GM12874 (cell line): ENCODE data around the gene IBSP.

Experiments
- TF ChIP-seq, protein P1 (sequence below): IDR thresholded peaks from 2 replicates; pipeline ENCODE4 v1.5.1; 2011; ENCODE audit warnings: low read depth, mild to moderate bottlenecking, control low read depth, low read length, moderate library complexity; ENCODE audit not compliant: insufficient read depth

IBSP gene

DNA sequence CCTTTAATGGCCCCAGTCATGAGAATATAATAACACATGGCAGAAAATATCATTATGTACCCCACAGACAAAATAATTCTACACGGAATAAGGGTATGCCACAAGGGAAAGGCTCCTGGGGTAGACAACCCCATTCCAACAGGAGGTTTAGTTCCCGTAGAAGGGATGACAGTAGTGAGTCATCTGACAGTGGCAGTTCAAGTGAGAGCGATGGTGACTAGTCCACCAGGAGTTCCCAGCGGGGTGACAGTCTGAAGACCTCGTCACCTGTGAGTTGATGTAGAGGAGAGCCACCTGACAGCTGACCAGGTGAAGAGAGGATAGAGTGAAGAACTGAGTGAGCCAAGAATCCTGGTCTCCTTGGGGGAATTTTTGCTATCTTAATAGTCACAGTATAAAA is 46.9 kb downstream of the IBSP start:
- TF ChIP-seq, protein P1, sequence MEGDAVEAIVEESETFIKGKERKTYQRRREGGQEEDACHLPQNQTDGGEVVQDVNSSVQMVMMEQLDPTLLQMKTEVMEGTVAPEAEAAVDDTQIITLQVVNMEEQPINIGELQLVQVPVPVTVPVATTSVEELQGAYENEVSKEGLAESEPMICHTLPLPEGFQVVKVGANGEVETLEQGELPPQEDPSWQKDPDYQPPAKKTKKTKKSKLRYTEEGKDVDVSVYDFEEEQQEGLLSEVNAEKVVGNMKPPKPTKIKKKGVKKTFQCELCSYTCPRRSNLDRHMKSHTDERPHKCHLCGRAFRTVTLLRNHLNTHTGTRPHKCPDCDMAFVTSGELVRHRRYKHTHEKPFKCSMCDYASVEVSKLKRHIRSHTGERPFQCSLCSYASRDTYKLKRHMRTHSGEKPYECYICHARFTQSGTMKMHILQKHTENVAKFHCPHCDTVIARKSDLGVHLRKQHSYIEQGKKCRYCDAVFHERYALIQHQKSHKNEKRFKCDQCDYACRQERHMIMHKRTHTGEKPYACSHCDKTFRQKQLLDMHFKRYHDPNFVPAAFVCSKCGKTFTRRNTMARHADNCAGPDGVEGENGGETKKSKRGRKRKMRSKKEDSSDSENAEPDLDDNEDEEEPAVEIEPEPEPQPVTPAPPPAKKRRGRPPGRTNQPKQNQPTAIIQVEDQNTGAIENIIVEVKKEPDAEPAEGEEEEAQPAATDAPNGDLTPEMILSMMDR: no peak

DNA sequence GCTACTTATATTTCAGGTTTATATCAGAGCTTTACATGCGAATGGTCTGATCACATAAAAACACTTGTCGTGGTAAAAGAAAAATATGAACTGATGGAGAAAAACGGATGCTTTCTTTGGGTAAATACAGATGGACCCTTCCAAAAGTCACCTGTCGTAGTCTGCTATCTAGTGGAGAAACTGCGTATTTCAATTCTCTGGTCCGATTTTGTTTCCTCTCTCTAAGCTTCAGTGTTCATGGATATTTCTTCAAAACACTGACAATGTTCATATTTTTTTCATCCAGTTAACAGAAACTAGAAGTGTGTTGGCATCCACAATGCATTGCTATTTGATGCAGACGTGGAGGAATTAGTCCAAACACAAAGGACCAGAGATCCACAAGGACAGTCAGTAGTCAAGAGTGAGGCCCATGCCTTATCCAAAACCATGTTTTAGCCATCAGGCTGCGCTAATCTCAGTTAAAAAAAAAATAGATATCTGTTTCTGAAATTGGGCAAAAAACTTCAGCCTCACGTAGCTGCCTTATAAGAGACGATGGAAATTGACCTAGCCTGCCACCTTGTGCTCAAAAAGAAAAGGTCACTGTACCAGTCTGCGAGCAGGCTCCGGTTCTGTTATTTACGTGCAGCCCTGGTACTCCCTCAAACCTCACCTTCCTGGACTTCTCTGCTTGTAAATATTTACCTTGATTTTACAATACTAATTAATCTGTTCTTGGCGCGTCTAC is 49.4 kb downstream of the IBSP start:
- TF ChIP-seq, protein P1: peak; percentile 45; the same call in 1 of the 2 replicates

DNA sequence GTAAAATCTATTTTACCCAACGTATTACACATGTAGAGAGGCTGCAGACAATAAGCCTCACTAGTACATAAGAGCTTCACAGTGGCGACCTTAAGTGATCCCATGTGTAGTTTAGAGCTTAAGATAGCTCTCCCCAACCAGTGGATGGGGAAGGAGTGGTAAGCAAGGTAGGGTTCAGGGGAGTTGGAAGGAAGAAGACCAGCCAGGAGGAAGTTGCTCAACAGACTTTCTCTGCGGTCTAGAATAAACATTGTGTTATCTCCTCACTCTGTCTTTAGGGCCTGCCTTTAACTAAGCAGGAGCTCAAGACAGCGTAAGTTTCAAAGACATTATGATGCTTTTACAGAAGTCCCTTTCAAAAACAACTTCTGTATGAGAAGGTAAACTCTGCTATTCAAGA is 50.3 kb downstream of the IBSP start:
- TF ChIP-seq, protein P1: no peak

GRCh38 chr4:87851332-87851731 is 52.0 kb downstream of the IBSP start:
- TF ChIP-seq, protein P1: no peak

DNA sequence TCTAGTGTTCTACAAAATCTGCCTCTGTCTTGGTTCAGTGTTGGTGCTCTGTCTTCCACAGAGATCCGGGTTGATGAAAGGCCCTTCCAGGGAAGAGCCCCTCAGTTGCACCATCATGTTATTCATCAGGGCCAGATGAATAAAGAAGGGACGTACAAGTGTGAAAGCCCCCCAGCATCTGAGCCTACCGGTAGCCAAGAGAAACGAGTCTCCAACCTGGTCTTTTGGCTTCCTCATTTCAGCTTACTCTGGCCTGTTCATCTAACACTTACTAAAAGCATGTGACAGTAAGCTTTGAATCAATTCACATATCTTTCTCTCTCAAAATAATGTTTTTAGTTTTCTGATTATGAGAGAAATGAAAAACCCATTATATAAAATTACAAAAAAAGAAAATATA is 52.6 kb downstream of the IBSP start:
- TF ChIP-seq, protein P1: no peak

- TF ChIP-seq, protein P1: 0 out of 2 replicates have a peak, but pooled peaks have one; percentile 16
Observed at GRCh38 chr4:87853108-87853507, 53.8 kb downstream of the IBSP start.

- TF ChIP-seq, protein P1: no peak
Observed at GRCh38 chr4:87853891-87854290, 54.5 kb downstream of the IBSP start.

GRCh38 chr4:87855559-87855958 is 56.2 kb downstream of the IBSP start:
- TF ChIP-seq, protein P1: no peak
